GM19023 (cell line): ENCODE data around the gene SVOPL.
"Not testable (repeated sequence)": the region's sequence is repeated elsewhere in the genome, so short reads cannot be mapped to it uniquely, and the experiment has no call there.

Experiments
- ATAC-seq: cut with Tn5 transposase; IDR thresholded peaks from one replicate; pipeline ENCODE4 v1.9.1; 2021; ENCODE audit warnings: mild to moderate bottlenecking, moderate library complexity; ENCODE audit not compliant: unreplicated experiment

The SVOPL gene

GRCh38 chr7:138700857-138701536, at the start of gene SVOPL:
Gene SVOPL, minus strand, starts transcription at chr7:138701362. Its CDS starts 22,317 bp downstream, at chr7:138679045.
- ATAC-seq, result no peak

GRCh38 chr7:138750473-138750872, 49.3 kb upstream of the SVOPL start:
- no peak for ATAC-seq

- no peak for ATAC-seq
These were observed 48.8 kb upstream of the SVOPL start for GRCh38 chr7:138749960-138750359.

- no peak for ATAC-seq
These were observed 47.5 kb upstream of the SVOPL start for GRCh38 chr7:138748666-138749065.

- no peak for ATAC-seq
These were observed 44.9 kb upstream of the SVOPL start for GRCh38 chr7:138746073-138746472.

- ATAC-seq, result no peak
These were observed 44.0 kb upstream of the SVOPL start for GRCh38 chr7:138745189-138745588.

- no peak for ATAC-seq
These were observed 40.2 kb upstream of the SVOPL start for GRCh38 chr7:138741453-138741735.

GRCh38 chr7:138739859-138740258, 38.7 kb upstream of the SVOPL start:
- no peak for ATAC-seq

GRCh38 chr7:138738551-138739335, 37.6 kb upstream of the SVOPL start:
- peak; percentile 92 for ATAC-seq

- no peak for ATAC-seq
These were observed 37.0 kb upstream of the SVOPL start for GRCh38 chr7:138738114-138738513.

GRCh38 chr7:138735399-138735798, 34.2 kb upstream of the SVOPL start:
- ATAC-seq, result no peak

- not testable (repeated sequence) for ATAC-seq
These were observed 30.6 kb upstream of the SVOPL start for GRCh38 chr7:138731733-138732132.

- no peak for ATAC-seq
These were observed 28.3 kb upstream of the SVOPL start for GRCh38 chr7:138729444-138729843.

- no peak for ATAC-seq
These were observed 26.4 kb upstream of the SVOPL start for GRCh38 chr7:138727336-138728099.

- no peak for ATAC-seq
These were observed 25.1 kb upstream of the SVOPL start for GRCh38 chr7:138726288-138726687.

GRCh38 chr7:138720286-138720685, 19.1 kb upstream of the SVOPL start:
- ATAC-seq, result no peak

- no peak for ATAC-seq
These were observed 15.7 kb upstream of the SVOPL start for GRCh38 chr7:138716889-138717288.

- no peak for ATAC-seq
These were observed 12.0 kb upstream of the SVOPL start for GRCh38 chr7:138713191-138713590.

- ATAC-seq, result no peak
These were observed 11.5 kb upstream of the SVOPL start for GRCh38 chr7:138712652-138713051.

- no peak for ATAC-seq
These were observed 9.6 kb upstream of the SVOPL start for GRCh38 chr7:138710536-138711385.

GRCh38 chr7:138705167-138705566, 4.0 kb upstream of the SVOPL start:
- ATAC-seq, result no peak
